ENCODE data around the gene BIRC6. TPM values are rescaled to one million over a fixed set of nuclear protein-coding genes. Genes with fewer than 3 reads are reported as not detected.
"Not testable (repeated sequence)": the region's sequence is repeated elsewhere in the genome, so short reads cannot be mapped to it uniquely, and the experiment has no call there.

Gene BIRC6
- 229 TPM for total RNA-seq

- DNase-seq (ENCODE audit: low read depth in 2 of 3, low spot score in 2 of 3): peak; percentile 65 to 98 (median 97)
Observed at GRCh38 chr2:32356681-32357317, at the start of gene BIRC6. Gene BIRC6 (plus strand): TSS chr2:32357023. CDS start chr2:32357162, 139 bp downstream.

- no peak for DNase-seq (ENCODE audit: low read depth in 2 of 3, low spot score in 2 of 3)
Observed at GRCh38 chr2:32310577-32310976, 46.2 kb upstream of the BIRC6 start.

DNA sequence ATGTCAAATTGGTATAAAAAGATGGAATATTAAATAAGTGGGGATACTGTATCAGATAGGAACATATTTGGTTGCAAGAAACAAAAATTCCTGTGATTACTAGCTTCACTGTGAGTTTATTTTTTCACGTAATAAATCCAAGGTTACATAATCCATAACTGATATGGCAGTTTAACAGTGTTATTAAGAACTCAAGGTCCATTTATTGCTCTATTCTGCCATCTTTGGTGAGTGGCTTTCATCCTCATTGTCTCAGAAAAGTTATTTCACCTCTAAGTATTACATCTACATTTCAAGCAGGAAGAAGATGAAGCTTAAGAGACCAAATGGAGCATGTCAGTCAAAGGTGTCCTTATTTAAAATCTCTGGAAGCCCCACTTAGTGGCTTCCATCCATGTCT lies 41.9 kb upstream of the BIRC6 start:
- DNase-seq (ENCODE audit: low read depth in 2 of 3, low spot score in 2 of 3): no peak

DNA sequence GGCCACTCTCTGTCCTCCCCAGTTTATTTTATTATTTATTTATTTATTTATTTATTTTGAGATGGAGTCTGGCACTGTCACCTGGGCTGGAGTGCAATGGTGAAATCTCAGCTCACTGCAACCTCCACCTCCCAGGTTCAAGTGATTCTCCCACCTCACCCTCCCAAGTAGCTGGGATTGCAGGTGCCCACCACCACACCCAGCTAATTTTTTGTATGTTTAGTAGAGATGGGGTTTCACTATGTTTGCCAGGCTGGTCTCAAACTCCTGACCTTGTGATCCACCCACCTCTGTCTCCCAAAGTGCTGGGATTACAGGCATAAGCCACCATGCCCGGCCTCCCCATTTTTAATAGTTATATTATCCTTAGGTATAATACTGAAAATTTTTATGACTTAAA lies 28.1 kb upstream of the BIRC6 start:
- not testable (repeated sequence) for DNase-seq (ENCODE audit: low read depth in 2 of 3, low spot score in 2 of 3)

- DNase-seq (ENCODE audit: low read depth in 2 of 3, low spot score in 2 of 3): not testable (repeated sequence)
Observed at GRCh38 chr2:32329180-32329980, 27.4 kb upstream of the BIRC6 start.

DNA sequence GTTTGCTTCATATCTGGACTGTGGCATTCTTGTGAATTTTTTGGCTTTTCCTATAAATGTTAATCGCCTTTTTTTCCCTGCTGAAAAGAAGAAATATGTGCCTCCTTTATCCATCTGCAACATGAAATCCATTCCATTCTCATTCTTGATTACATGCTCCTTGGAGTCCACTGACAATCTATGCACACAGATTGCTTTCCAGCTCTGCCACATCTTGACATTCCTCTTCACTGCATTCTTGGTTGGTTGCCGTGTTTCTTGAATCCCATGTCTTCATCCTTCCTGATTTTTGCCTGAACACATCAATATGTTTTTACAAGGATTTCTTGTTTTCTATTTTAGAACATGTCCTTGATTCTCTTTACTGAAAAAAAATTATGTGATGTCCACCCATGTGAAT lies 26.7 kb upstream of the BIRC6 start:
- no peak for DNase-seq (ENCODE audit: low read depth in 2 of 3, low spot score in 2 of 3)

GRCh38 chr2:32342801-32343200 lies 14.0 kb upstream of the BIRC6 start:
- peak in 1 of 3 donors; percentile 34 for DNase-seq (ENCODE audit: low read depth in 2 of 3, low spot score in 2 of 3)

- DNase-seq (ENCODE audit: low read depth in 2 of 3, low spot score in 2 of 3): not testable (repeated sequence)
Observed at GRCh38 chr2:32350797-32351196, 6.0 kb upstream of the BIRC6 start.

GRCh38 chr2:32355976-32356680 lies 695 bp upstream of the BIRC6 start:
- peak in 1 of 3 donors; percentile 34 for DNase-seq (ENCODE audit: low read depth in 2 of 3, low spot score in 2 of 3)

- DNase-seq (ENCODE audit: low read depth in 2 of 3, low spot score in 2 of 3): peak in 1 of 3 donors; percentile 33
Observed at GRCh38 chr2:32357318-32358110, 691 bp downstream of the BIRC6 start.

DNA sequence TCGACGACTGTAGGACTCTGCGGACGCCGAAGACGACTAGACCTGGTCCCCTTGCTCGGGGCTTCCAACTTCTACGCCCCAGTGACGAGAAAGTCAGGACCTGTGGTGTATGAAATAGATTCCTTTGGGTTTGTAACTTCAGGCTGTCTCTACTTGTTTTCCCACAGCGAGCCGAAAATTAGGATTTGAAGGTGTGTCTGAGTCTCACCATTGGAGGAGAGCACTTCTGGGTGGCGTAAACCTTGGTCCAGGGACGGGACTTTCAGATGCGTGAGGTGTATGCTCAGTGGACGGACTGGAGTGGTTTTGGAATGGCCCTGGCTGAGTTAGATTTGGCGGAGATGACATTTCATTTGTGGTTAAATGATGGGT lies 1.3 kb downstream of the BIRC6 start:
- peak in 1 of 3 donors; percentile 13 for DNase-seq (ENCODE audit: low read depth in 2 of 3, low spot score in 2 of 3)

- no peak for DNase-seq (ENCODE audit: low read depth in 2 of 3, low spot score in 2 of 3)
Observed at GRCh38 chr2:32360416-32360815, 3.6 kb downstream of the BIRC6 start.

GRCh38 chr2:32362997-32363396 lies 6.2 kb downstream of the BIRC6 start:
- DNase-seq (ENCODE audit: low read depth in 2 of 3, low spot score in 2 of 3): not testable (repeated sequence)

GRCh38 chr2:32363597-32363996 lies 6.8 kb downstream of the BIRC6 start:
- DNase-seq (ENCODE audit: low read depth in 2 of 3, low spot score in 2 of 3): no peak

DNA sequence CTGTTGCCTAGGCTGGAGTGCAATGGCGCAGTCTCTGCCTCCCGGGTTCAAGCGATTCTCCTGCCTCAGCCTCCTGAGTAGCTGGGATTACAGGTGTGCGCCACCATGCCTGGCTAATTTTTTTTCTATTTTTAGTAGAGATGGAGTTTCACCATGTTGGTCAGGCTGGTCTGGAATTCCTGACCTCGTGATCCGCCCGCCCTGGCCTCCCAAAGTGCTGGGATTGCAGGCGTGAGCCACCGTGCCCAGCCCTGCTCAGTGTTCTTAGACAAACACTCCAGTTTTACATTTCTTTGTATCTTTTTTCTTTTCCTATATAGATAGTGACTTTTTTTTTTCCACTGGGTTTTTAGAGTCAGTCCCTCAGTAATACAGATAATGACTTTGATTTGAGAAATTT lies 7.5 kb downstream of the BIRC6 start:
- DNase-seq (ENCODE audit: low read depth in 2 of 3, low spot score in 2 of 3): not testable (repeated sequence)

- not testable (repeated sequence) for DNase-seq (ENCODE audit: low read depth in 2 of 3, low spot score in 2 of 3)
Observed at GRCh38 chr2:32365679-32366078, 8.9 kb downstream of the BIRC6 start.

DNA sequence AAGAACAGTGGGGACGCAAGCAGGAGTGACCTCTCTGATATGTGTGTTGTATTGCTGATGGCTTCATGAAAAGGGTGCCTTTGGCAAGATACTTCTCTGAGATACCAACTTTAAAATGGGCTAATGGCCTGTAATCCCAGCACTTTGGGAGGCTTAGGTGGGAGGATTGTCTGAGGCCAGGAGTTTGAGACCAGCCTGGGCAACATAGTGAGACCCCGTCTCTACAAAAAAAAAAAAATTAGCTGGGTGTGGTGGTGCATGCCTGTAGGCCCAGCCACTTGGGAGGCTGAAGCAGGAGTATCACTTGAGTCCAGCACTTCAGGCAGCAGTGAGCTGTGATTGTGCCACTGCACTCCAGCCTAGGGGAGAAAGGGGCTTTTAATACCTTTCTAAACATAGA lies 9.8 kb downstream of the BIRC6 start:
- no peak for DNase-seq (ENCODE audit: low read depth in 2 of 3, low spot score in 2 of 3)

- DNase-seq (ENCODE audit: low read depth in 2 of 3, low spot score in 2 of 3): no peak
Observed at GRCh38 chr2:32369222-32369621, 12.4 kb downstream of the BIRC6 start.

DNA sequence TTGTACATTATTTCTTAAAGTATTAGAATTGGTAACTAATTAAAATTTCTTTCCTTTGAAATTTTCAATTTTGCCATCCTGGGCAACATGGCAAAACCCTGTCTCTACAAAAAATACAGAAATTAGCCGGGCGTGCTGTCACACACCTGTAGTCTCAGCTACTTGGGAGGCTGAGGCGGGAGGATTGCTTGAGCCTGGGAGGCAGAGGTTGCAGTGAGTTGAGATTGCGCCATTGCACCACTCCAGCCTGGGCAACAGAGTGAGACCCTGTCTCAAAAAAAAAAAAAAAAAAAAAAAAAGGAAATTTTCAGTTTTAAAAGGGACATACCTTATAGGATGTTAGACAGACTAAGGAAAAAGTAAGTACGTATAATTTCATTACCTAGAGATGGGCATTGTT lies 14.1 kb downstream of the BIRC6 start:
- DNase-seq (ENCODE audit: low read depth in 2 of 3, low spot score in 2 of 3): not testable (repeated sequence)

DNA sequence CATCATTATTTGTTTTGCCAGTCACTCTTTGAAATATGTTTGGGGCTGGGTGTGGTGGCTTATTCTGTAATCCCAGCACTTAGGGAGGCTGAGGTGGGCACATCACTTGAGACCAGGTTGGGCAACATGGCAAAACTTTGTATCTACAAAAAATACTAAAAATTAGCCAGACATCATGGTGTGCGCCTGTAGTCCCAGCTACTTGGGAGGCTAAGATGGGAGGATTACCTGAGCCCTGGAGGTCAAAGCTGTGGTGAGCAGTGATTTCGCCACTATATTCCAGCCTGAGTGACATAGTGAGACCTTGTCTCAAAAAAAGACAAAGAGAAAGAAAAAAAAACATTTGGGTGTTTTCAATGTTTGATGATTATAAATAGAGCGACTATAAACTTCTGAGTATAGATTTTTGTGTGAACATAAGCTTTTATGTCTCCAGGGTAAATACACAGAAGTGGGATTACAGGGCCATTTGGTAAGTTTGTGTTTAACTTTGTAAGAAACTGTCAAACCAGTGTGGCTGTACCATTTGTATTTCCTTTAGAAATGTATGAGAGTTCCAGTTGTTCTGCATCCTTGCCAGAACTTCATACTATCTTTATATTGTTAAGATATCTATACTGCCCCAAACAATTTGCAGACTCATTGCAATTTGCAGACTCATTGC lies 15.8 kb downstream of the BIRC6 start:
- no peak for DNase-seq (ENCODE audit: low read depth in 2 of 3, low spot score in 2 of 3)
